Measurements from ENCODE around the gene PPP6R3.

GRCh38 chr11:68445531-68446035 is 15.0 kb upstream of the PPP6R3 start:
- TF ChIP-seq POLR2A (IDR thresholded peaks at IDR 0.05) (no peak), CTCF (IDR thresholded peaks at IDR 0.05) (no peak), EP300 (IDR thresholded peaks at IDR 0.05) (no peak)
